Activated CD8-positive, alpha-beta memory T cell treated with anti-CD3 and anti-CD28 coated beads, Interleukin-2, amount 50 U/mL, for 24 hours (primary cell): Measurements from ENCODE around the gene KCND3.

ENCODE experiments used
- DNase-seq: peaks from one replicate; pipeline ENCODE4 v3.0.0-alpha.2; 2020; ENCODE audit errors: extremely low read depth

The KCND3 gene

DNA sequence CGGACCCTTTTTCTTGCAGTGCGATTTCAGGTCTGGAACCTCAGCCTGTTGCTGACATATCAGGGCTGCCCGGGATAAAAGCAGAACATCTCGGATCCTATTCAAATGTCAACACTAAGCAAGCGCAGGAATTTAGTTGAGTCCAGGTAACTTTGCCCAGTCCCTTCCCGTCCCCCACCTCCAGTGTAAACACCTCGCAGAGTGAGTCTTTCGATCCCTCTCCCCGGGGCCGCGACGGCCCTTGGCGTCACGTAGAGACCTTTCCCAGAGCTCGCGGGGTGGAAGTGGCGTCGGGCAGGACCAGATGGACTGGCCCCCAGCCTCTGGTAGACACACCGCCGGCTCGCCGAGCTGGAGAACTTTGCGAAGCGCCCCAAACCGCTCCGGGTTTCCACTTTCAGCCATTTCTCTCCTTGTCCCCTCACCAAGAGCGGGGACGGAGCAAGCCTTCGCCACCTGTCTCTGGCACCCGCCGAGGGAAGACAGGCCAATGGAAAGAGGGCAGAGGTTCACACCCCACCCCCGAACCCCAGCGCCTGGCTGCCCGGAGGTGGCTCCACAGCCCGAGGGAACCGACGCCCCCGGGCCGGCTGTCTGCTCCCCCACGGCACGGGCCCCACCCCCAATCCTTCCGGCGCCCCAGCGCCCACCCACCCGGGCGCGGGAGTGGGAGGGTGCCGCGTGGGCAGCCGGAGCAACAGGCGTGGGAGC, 570 bp downstream of the KCND3 start:
- DNase-seq = no peak

DNA sequence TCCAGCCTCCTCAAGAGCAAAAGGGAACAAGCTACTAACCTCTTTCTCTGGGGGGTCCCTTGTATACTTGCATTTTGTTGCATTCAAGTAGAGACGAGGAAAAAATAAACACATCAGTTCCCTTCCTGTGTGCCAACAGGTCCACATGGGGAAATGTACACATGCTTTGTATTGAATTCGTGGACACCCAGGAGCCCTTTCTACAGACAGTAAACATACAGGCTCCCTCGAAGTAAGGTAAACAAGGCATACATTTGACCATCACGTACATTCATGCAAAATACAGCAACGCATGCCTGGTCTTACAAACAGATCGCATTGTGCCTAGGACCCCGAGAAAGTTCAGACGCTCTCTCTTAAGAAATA, 1.1 kb downstream of the KCND3 start:
- DNase-seq = no peak

DNA sequence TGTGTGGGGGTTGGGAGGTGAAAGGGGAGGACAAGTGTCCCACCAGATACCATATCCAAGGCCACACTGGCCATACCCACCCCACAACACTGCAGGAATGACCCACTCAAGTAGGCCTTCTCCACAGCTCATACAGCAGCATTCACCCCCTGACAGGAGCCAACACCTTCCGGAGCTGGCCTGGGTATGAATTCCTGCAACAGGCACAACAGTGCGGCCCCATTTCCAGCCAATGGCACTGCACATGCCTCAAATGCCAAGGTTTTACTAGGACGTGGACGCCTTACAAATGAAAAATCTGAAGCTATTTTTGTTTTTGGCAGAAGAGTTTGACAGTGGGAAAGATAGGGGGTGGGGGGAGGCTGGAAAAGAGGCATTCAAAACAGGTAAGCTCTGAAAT, 2.0 kb downstream of the KCND3 start:
- DNase-seq = no peak

DNA sequence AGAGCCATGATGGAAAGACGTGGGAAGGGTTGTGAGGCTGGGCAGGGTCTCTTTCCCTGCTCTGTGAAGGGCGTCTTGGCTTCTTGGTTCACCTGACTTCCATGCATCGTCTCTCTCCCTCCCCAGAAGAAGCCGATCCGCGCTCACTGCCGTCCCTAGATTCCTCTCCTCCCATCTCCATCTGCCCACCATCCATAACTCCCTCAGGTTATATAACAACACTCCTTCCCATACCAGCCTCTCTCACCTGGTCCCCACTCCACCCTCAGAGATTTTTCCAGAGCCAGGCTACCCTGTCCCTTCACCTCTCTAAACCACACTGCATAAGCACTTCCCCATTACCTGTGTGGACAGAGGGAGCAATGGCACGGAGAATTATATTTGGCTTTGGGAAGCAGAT, 6.0 kb downstream of the KCND3 start:
- no peak for DNase-seq

DNA sequence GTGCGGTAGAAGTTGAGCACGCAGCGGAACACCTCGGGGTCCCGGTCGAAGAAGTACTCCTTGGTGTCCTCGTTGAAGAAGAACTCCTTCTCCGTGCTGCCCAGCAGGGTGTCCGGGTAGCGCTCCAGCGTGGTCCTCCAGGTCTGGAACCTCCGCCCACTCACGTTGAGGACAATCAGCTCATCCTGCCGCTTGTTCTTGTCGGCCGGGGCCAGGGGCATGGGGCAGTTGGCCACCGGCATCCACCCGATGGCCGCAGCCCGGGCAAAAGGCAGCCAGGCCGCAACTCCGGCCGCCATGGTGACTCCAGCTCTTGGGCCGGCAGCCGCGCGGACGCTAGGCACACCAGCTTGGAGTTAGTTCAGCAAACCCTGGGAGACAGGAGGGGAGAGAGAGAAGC, 7.0 kb downstream of the KCND3 start:
- DNase-seq = no peak

DNA sequence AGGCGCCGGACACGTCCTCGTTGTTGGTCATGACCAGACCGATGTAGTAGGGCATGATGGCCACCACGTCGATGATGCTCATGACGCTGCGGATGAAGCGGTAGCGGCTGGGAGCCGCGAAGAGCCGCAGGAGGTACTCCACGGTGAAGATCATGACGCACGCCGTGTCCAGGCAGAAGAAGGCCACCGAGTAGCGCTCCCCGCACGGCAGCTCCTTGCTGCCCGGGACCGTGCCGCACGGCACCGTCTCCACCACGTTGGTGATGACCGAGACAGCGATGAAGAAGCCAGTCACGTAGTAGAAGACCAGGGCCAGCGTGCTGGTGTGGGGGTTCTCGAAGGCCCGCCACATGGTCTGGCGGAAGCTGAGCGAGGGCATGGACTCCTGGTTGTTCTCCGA, 7.6 kb downstream of the KCND3 start:
- DNase-seq = no peak

DNA sequence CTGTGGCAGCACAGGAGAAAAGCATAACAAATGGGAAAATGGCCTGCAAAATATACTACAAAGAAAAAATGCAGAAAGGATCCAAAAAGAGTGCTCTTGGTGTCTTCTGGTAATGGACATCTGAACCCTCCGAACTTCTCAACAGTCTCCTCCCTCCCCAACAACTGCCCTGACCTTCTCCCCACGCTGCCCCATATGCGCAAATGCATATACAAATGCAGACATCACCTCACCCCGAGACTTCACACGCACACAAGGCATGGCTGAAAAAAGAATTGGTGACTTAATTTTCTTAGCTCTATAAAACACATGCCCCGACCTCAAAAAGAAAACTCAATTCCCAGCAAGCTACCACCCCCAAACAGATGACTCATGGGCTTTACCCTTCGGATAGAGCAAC, 8.4 kb downstream of the KCND3 start:
- DNase-seq = no peak

DNA sequence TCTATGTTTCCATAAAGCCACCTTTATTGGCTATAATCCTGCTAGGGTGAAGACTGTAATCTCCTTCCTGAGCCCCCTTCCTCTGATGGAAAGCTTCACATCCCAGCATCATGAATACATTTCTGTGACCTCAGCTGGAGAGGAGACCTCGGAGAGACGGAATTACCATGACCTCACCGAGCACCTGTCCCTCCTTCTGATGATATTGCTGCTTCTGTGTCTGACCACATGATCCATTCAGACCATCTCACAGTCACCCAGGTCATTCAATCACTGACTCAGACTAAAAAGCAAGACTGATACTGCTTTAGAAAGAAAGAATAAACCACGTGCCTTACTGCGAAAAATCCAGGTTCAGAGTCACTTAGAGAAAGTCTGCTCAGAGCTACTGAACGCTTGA, 8.8 kb downstream of the KCND3 start:
- no peak for DNase-seq

DNA sequence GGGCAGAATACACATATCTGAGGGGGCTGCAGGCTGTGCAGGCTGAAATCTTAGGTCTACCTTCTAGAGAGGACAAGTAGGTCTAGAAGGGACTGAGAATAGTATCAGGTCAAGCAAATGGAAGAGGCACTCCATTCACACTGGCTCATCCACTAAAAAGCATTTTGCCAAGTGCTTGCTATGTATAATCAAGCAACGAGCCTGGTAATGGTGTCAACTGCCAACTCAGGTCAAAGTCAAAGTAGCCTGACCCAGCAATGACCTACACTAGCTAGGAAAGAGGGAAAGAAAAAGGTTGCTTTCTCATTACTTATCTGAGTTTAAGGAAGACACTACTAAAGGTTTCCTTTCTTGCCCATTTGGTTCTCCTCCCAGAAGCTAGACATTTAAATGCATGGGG, 10.8 kb downstream of the KCND3 start:
- DNase-seq = no peak

DNA sequence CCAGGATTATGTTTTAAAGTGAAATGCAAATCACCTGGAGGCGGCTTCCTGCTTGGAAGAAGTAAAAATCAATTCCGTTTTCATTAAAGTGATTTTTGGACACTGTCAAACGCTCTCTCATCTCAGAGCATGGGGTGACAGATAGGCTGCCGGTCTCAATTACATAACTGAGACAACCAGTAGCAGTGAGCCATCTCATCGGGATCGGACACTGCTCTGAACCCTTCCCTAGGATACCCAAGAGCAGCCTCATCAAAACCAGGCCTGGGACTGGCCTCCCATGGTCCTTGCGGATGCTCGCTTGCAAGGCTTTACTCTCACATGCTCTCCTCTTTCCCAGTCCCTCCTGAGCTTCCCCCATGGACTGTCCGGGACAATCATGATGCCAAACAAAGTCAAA, 12.1 kb downstream of the KCND3 start:
- DNase-seq = no peak

DNA sequence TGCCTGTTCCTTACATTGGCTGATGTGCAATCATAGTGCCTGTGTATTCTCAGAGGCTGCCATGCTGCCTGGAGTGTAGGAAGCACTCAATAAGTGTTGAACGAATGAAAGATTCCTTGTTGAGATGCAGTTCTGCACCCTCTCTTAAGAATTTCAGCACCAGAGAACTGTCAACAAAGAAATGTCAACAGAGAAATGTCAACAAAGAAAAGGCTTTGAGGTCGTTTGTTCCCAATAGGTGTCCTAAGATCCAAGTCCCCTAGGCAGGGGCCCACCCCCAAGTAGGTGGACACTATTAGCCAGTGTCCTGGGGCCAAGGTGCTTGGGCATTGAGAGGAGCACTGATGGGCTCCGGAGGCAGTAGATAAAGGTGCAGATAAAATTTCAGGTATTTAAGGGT, 12.6 kb downstream of the KCND3 start:
- DNase-seq = no peak

DNA sequence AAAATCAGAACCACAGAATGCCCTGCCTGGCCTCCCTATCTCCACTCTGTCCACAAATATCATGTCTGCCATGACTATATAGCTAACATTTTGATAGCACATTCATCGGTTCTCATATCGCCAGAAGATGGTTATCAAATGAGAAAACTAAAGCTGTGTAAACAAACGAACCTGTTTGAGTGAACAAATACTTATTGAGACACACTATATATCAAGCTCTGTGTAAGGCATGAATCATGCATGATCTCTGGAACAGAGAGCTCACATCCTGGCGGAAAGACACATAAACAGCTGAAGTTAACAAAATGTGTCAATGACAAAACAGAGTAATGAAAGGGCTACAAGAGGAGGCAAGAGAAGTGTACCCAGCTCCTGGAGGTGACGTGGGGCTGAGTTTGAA, 13.1 kb downstream of the KCND3 start:
- no peak for DNase-seq

DNA sequence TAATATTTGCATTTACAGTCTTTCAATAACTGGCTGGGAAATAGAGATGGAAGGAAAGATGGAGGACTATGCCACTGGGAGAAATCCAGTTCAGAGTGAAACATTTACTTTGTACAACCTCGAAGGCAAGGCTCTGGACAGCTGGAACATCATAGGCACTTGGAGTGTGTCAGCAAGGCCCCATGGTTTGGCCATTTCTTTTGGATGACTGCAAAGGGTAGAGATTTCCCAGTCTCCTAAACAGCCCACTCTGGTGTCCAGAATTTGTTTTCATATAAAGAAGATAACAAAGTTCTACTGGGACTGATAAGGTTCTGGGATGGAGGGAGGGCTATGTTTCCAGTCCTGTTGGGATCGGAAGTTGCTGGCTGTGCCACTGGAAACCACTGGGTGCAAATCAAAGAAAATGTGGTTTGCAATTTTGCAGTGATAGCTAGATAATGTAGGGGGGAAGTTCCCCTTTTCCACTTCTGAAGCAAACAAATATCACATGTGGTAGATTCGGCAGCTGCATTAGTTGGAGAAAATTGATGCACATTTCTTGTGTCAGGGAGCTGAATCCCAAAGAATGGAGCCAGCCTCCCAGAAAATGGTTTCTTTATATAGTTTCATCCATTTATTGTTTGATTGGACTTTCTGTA, 16.2 kb downstream of the KCND3 start:
- no peak for DNase-seq

DNA sequence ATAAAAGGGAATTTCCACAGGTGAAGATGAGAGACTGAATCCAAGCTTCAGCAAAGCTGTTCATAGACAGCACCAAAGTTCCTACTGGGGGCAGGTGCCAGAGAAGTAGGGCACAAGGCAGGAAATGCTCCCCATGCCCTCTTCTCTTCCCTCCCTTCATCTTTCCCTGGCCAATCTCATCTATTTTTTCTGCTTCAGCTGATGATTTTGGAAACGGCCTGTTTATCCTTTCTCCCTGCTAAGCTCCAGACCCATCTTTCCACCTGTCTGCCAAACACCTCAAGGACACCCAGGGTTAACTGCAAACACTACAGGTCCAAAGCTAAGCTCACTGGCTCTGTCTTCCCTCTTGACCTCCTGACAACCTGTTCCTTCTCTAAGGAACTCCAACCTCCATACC, 18.1 kb downstream of the KCND3 start:
- DNase-seq = no peak

DNA sequence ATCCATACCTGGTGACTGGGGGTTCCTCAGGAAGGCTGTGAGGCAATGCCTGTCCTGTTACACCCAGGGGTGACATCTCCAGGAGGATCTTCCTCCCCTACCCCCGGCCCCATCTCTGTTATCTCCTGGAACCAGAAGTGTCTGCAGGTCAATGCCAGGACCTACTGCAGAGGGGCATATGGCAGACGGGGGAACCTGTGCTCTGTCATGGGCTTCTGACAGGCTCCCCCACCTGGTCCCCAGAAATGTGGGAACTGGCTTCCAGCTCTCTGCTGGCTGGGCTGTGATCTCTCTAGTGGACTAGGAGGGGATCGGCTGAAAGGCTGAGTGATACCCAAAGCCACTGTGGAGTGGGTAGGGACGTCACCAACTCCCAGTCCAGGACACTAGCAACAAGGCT, 21.0 kb downstream of the KCND3 start:
- no peak for DNase-seq

DNA sequence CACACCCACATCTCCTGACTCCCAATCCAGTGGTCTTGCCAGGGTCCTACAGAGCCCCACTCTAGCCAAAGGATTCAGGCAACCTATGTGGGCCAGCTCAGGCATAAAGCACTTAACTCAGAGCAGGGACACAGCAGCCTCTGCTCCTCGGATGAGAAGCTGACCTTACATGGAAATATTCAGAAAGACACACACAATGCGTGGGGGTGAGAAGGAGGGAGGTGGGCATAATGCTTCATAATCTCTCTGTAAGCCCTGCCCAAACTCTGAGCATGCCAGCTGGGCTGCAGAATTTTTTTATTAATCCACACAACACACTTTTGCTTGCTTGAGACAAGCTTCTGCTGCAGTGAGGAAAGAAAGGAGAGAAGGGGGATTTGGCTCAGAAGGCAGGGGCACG, 21.6 kb downstream of the KCND3 start:
- no peak for DNase-seq

DNA sequence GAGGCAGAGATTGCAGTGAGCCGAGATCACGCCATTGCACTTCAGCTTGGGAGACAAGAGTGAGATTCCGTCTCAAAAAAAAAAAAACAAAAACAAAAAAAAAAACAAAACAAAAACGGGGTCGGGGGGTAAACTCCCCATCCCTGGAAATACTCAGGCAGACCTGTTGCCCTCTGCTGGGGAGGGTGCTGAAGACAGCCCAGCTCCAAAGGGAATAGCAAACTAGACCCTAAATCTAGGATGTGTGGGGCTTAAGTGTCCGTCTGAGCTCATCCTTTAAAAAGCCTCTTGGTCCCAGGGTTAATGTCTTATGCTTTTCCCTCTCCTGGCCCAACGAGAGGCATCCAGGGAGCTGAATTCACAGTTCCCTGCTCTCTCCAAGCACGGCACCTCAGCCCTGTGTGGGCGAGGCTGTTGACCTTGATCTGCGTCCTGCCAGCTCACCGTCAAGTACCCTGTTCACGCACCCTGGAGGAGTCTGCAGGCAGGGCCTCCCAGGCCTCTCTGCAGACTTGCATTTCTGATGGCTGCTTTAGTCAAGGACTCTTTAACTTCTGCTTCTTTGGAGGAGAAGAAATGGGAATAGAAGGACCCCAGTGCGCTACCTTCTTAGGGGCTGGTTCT, 22.3 kb downstream of the KCND3 start:
- no peak for DNase-seq

DNA sequence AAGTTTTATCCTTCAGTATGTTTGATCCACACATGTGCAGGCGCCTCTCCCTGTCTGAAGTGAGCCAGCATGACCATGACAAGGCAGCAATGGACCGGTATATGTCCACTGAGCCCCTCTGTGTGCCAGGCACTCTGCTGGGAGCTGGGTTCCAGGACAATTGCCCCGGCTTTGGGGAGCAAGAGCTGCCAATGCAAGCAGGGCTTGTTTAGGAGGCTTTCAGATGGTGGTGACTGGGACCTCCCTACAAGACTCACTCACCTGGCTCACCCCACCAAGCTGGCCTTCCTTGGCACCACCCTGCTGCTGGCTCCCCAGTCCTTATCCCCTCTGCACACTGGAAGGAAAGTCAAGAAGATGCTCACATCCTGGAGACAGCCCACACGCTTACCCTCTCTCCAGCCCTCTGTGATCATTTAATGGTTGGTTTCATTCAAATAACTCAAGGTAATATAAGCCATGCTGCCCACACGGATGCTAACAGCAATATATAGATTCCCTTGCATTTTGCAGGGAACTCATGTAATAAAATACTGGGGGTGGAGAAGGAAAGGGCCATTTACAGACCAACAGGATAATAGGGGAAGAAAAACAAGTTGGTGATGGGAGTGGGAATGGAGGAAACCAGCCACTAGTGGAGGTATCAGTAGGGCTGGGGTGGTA, 23.6 kb downstream of the KCND3 start:
- DNase-seq = no peak

DNA sequence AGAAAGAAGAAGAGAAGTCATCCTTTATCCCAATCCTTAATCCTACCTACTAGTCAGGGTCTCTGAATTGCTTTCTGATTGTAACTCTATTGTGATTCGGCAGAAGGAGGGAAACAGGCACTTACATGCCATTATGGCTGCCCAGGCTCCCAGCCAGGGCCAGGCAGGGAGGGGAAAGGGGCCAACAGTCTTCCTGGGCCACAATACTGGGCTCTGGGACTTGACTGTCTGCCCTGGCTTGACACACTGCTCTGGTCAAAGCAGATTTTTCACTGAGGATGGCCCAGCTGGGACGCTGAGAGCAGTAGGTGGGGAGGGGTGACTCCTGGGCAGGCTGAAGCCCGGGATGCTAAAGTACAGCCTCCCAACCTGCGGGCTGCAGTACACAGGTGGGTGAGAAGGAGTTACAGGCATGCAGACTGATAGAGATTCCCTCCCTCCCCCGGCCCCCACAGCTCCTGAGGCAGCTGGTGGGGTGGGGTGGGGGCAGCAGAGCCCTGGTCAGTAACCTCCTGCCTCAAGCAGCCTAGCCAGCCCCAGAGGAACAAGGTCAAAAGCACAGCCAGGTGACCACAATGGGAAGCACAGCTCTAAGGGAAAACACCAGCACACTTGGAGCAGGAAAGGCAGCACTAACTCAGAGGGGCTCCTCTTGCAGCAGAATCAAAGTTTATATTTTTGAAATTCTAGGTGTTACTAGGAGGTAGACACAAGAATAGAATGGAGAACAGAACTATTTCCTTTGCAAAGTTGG, 25.3 kb downstream of the KCND3 start:
- no peak for DNase-seq

DNA sequence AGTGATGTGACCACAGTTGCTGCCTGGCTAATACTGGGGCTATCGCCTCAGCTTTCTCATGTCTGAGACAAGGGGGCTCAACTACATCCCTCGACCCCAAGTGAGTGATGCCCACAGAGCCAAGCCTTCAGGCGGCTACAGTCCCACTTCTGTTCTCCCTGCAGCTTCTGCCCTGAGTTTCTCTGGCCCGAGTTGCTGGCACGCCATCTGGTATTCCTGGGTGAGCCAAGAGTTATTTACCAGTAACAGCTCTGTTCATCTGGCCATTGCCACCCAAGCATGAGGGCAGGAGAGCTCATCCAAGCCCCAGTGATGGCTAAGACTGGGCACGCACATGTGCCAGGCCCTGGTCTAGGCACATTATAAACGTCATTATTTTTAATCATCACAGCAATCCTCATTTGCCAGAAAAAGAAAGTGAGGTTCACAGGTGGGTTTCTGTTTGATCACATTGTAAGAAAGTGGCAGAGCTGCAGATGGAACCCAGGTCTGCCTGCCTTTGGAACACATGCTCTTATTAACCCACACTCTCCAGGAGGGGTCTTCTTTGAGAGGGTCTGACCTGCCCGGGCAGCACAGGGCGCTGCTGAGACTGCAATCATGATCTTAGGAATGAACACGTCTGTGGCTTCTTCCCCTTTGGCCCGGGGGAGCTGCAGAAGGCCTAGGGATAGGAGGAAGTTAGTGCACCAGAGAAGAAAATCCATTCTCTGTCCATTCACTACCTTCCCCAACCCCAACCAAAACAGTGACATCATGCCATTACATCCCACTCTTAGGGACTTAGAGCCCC, 27.5 kb downstream of the KCND3 start:
- DNase-seq = no peak

DNA sequence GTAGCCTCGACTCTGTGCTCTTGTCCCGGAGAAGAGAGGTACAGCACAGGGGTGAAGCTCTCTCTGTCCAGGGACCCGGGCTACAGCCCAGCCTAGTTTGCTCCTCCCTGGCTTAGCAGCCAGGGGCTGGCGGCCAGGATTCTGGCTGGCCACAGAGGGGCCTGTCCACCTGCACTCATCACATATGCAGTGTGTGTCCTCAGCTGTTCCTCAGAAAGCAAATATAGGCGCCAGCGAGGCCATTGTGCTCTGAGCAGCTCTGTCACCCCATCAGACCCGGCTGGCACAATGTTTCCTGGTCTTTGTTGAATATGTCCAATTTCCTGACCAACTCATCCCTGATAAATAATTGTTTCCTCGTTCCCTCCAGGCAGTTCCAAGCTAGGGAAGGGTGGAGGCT, 28.5 kb downstream of the KCND3 start:
- no peak for DNase-seq

DNA sequence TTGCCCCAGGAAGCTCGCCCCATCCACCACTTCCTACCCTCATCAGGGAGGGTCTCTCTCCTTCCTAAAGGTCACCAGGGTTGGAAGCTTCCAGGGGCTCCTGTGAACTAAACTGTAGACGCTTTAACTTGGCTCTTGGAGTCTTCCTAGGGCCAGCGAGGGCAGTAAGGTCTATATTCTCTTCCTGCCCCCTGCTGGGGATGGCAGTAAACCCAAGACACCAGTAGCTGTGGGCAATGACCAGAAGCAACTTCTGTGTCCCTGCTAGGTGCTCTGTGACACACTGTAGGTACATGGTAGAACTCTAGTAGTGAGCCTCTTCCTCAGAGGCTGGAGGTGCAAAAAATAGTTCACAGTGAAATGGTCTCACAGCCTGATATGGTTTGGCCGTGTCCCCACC, 30.0 kb downstream of the KCND3 start:
- no peak for DNase-seq
